ENCODE measurements around the gene GRAMD2B. TPM values are rescaled to one million over a fixed set of nuclear protein-coding genes. Genes with fewer than 3 reads are reported as not detected.

GRAMD2B gene
- total RNA-seq, 1 donor from 2014 or later = 8.5 TPM

GRCh38 chr5:126450907-126451306 lies 27.7 kb downstream of the GRAMD2B start:
- no peak for ATAC-seq

- no peak for ATAC-seq
These were observed 29.3 kb downstream of the GRAMD2B start for GRCh38 chr5:126452477-126452876.

- ATAC-seq = no peak
These were observed 30.9 kb downstream of the GRAMD2B start for GRCh38 chr5:126454081-126454480.

- no peak for ATAC-seq
These were observed 31.3 kb downstream of the GRAMD2B start for GRCh38 chr5:126454535-126454934.

- ATAC-seq = no peak
These were observed 32.1 kb downstream of the GRAMD2B start for GRCh38 chr5:126455264-126455663.

GRCh38 chr5:126455728-126456127 lies 32.5 kb downstream of the GRAMD2B start:
- ATAC-seq = no peak

- ATAC-seq = no peak
These were observed 33.1 kb downstream of the GRAMD2B start for GRCh38 chr5:126456217-126456820.

GRCh38 chr5:126460459-126460858 lies 37.2 kb downstream of the GRAMD2B start:
- no peak for ATAC-seq

GRCh38 chr5:126460977-126461376 lies 37.8 kb downstream of the GRAMD2B start:
- ATAC-seq = peak; percentile 77

GRCh38 chr5:126461838-126462237 lies 38.6 kb downstream of the GRAMD2B start:
- ATAC-seq = no peak

GRCh38 chr5:126462239-126463014 lies 39.2 kb downstream of the GRAMD2B start:
- peak; percentile 7 for ATAC-seq

- ATAC-seq = no peak
These were observed 40.8 kb downstream of the GRAMD2B start for GRCh38 chr5:126464016-126464415.

GRCh38 chr5:126464959-126465358 lies 41.8 kb downstream of the GRAMD2B start:
- no peak for ATAC-seq

GRCh38 chr5:126468091-126468490 lies 44.9 kb downstream of the GRAMD2B start:
- no peak for ATAC-seq

- ATAC-seq = no peak
These were observed 46.5 kb downstream of the GRAMD2B start for GRCh38 chr5:126469536-126470316.

GRCh38 chr5:126470529-126470928 lies 47.3 kb downstream of the GRAMD2B start:
- peak; percentile 77 for ATAC-seq

GRCh38 chr5:126471247-126471646 lies 48.0 kb downstream of the GRAMD2B start:
- ATAC-seq = no peak

- no peak for ATAC-seq
These were observed 48.8 kb downstream of the GRAMD2B start for GRCh38 chr5:126471875-126472537.

- ATAC-seq = no peak
These were observed 49.3 kb downstream of the GRAMD2B start for GRCh38 chr5:126472538-126472889.

- no peak for ATAC-seq
These were observed 54.3 kb downstream of the GRAMD2B start for GRCh38 chr5:126477294-126478117.

- no peak for ATAC-seq
These were observed 56.6 kb downstream of the GRAMD2B start for GRCh38 chr5:126479810-126480209.

GRCh38 chr5:126480824-126481223 lies 57.6 kb downstream of the GRAMD2B start:
- no peak for ATAC-seq

Data from esophagus mucosa (tissue), 1 donor.